Retinal pigment epithelial cell (primary cell): ENCODE results near the gene RSU1.

ENCODE experiments used
- DNase-seq: peaks from one replicate; pipeline ENCODE4 v3.0.0-alpha.2; 2010; ENCODE audit warnings: low read depth
- H3K4me3 ChIP-seq: 2 replicates; pipeline ENCODE4 v1.5.1; 2011; ENCODE audit warnings: mild to moderate bottlenecking, low read length, control low read depth, moderate library complexity
- CTCF ChIP-seq: conservative IDR thresholded peaks from 2 replicates; pipeline ENCODE4 v1.5.1; 2011; ENCODE audit warnings: low read depth, low read length, control low read depth, inconsistent platforms

Gene RSU1

GRCh38 chr10:16559236-16559773, 257.9 kb downstream of the RSU1 start:
- H3K4me3 ChIP-seq, result no peak overlapping the region
- DNase-seq, result no peak
- no peak for TF ChIP-seq CTCF

DNA sequence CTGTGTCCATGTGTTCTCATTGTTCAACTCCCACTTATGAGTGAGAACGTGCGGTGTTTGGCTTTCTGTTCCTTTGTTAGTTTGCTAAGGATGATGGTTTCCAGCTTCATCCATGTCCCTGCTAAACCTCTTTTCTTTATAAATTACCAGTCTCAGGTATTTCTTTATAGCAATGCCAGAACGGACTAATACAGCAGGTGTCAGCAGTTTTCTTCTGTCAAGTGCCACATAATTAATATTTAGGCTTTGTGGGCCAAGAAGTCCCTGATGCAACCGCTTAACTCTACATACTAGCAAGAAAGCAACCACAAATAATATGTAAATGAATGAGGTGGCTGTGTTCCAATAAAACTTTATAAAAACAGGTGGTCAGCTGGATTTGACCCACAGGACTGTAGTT, 269.3 kb downstream of the RSU1 start:
- no peak for TF ChIP-seq CTCF
- H3K4me3 ChIP-seq, result no peak overlapping the region
- DNase-seq, result no peak

DNA sequence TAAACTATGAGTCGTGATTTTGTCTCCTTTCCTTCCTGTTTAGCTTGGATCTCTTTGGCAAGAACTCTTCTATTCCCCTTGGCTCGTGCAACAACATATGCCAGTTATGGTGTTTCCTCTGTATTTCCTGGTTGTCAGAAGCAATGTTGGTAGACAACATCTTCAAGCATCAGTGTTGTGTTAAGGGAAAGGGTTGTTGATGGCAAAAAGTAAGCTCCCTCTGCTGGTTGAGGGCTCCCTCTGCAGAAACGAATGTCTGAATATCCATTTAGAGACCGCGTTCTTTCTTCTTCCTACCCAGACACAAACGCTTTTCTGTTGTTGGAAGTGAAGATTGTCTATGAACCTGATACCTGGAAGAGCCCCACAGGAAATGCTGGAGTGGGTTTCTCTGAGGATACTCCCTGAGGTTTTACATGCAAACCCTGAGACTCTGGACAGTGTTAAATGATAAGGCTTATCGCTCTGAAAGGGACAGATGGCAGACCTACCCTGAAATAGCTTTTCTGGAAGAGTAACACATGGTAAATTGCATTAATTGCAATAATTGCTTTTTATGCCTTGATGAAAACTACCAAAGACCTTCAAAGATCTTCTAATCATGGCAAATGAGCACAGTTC, 272.0 kb downstream of the RSU1 start:
- no peak for DNase-seq
- TF ChIP-seq CTCF, result peak; percentile 92
- no peak overlapping the region for H3K4me3 ChIP-seq

- no peak for TF ChIP-seq CTCF
These were observed 272.6 kb downstream of the RSU1 start for GRCh38 chr10:16544591-16544990.

GRCh38 chr10:16544099-16544498, 273.1 kb downstream of the RSU1 start:
- DNase-seq, result no peak
- no peak for TF ChIP-seq CTCF
- no peak overlapping the region for H3K4me3 ChIP-seq

More at GRCh38 chr10:16544591-16544990, 272.6 kb downstream of the RSU1 start:
- H3K4me3 ChIP-seq, result no peak overlapping the region
- DNase-seq, result no peak
